GM12878 (cell line): ENCODE measurements around the gene PNMA6E. TPM values are rescaled to one million over a fixed set of nuclear protein-coding genes. Genes with fewer than 3 reads are reported as not detected.

ENCODE experiments used
- ATAC-seq: fragments of 200-7000 bp; cut with Tn5 transposase; 3 replicates; pipeline ENCODE4 v1.9.1; 2020; ENCODE audit warnings: mild to moderate bottlenecking, moderate library complexity
- BruUV-seq: library from RNA; stranded (reverse); fragments of 400-500 nt; replicated peaks from 2 replicates; lab custom pipeline; 2021; lab: Mats Ljungman, UMichigan
- CTCF ChIA-PET: fragments of 300-600 bp; sonication (Branson Sonifier 250); formaldehyde crosslinking; extraction: SDS; loops from one replicate; lab custom pipeline; 2021; ENCODE audit warnings: inconsistent platforms; lab: Yijun Ruan, JAX
- POLR2A ChIA-PET: fragments of 350-600 bp; formaldehyde crosslinking; extraction: SDS; loops from one replicate; lab custom pipeline; 2021; ENCODE audit warnings: inconsistent platforms; lab: Charles Lee
- RAD21 ChIA-PET: fragments of 300-600 bp; sonication (Branson Sonifier 250); formaldehyde crosslinking; loops from one replicate; lab custom pipeline; 2023; ENCODE audit warnings: antibody characterized with exemption; ENCODE audit not compliant: unreplicated experiment; lab: Charles Lee
- SMC1A ChIA-PET: fragments of 300-600 bp; sonication (Branson Sonifier 250); formaldehyde crosslinking; loops from one replicate; lab custom pipeline; 2023; ENCODE audit not compliant: unreplicated experiment, uncharacterized antibody; lab: Charles Lee
- DNase-seq: peaks from one replicate; pipeline ENCODE4 v3.0.0-alpha.2; 2011; ENCODE audit warnings: low read depth, low spot score
- FAIRE-seq: peaks from 3 replicates; lab custom pipeline; 2011; peaks lifted over from hg19 to GRCh38; lab: Jason Lieb, UNC
- H2AFZ ChIP-seq: 2 replicates; pipeline ENCODE4 v1.6.0; 2011; ENCODE audit warnings: low read depth, low read length, control low read depth; ENCODE audit not compliant: control insufficient read depth
- H3K27ac ChIP-seq: 2 replicates; pipeline ENCODE4 v1.5.1; 2011; ENCODE audit warnings: control low read depth; ENCODE audit not compliant: control insufficient read depth, insufficient read depth
- H3K27me3 ChIP-seq, 2 experiments: replicated peaks in 1 of 2; 2 replicates each; pipeline versions ENCODE4 v1.6.0 to v1.6.1; 2011; ENCODE audit warnings: low read length in 1 of 2; ENCODE audit not compliant: control insufficient read depth in 2 of 2, insufficient read depth in 2 of 2
- H3K36me3 ChIP-seq, 2 experiments: 2 replicates each; pipeline ENCODE4 v1.5.1; 2011; ENCODE audit warnings: low read length in 1 of 2; ENCODE audit not compliant: control insufficient read depth in 2 of 2, insufficient read depth in 2 of 2
- H3K4me1 ChIP-seq: 2 replicates; pipeline ENCODE4 v1.6.1; 2011; ENCODE audit warnings: mild to moderate bottlenecking, low read length, moderate library complexity, mixed read lengths; ENCODE audit not compliant: control insufficient read depth, insufficient read depth
- H3K4me2 ChIP-seq: 2 replicates; pipeline ENCODE4 v1.6.0; 2011; ENCODE audit warnings: control low read depth; ENCODE audit not compliant: control insufficient read depth, insufficient read depth
- H3K4me3 ChIP-seq: fragments of 200-600 bp; sonication (generic); 2 replicates; pipeline ENCODE4 v1.5.1; 2016
- H3K79me2 ChIP-seq: 2 replicates; pipeline ENCODE4 v1.6.0; 2011; ENCODE audit warnings: low read length; ENCODE audit not compliant: control insufficient read depth, insufficient read depth
- H3K9ac ChIP-seq: 2 replicates; pipeline ENCODE4 v1.8.0; 2011; ENCODE audit warnings: low read length, control low read depth, mixed read lengths; ENCODE audit not compliant: control insufficient read depth, insufficient read depth
- H3K9me3 ChIP-seq: replicated peaks from 3 replicates; pipeline ENCODE4 v1.5.1; 2011; ENCODE audit warnings: mild to moderate bottlenecking, low read length; ENCODE audit not compliant: control insufficient read depth, insufficient read depth
- H4K20me1 ChIP-seq: 2 replicates; pipeline ENCODE4 v1.6.0; 2011; ENCODE audit not compliant: control insufficient read depth, insufficient read depth
- E2F4 ChIP-seq: IDR thresholded peaks from 2 replicates; pipeline ENCODE4 v1.6.1; 2012; ENCODE audit warnings: low read depth, low read length, improper control_type of control experiment
- E4F1 ChIP-seq: fragments of 450-650 bp; IDR thresholded peaks from 2 replicates; pipeline ENCODE4 v1.6.1; 2018; ENCODE audit warnings: borderline replicate concordance, mild to moderate bottlenecking; ENCODE audit not compliant: partially characterized antibody
- EGR1 ChIP-seq, 2 experiments: IDR thresholded peaks; 1 replicate in 1 of 2; 2 replicates in 1 of 2; pipeline ENCODE4 v1.6.1; 2011 to 2012; ENCODE audit warnings: low read depth in 2 of 2, low read length in 2 of 2, borderline replicate concordance in 1 of 2, mild to moderate bottlenecking in 1 of 2, moderate library complexity in 1 of 2
- HCFC1 ChIP-seq: fragments of 150-350 bp; IDR thresholded peaks from 2 replicates; pipeline ENCODE4 v1.6.1; 2014; ENCODE audit warnings: low read length
- HDAC6 ChIP-seq: fragments of 200-600 bp; sonication (generic); IDR thresholded peaks from one replicate; pipeline ENCODE4 v1.8.0; 2017; ENCODE audit warnings: antibody characterized with exemption; ENCODE audit not compliant: unreplicated experiment
- IKZF2 ChIP-seq, 2 experiments: fragments of 450-650 bp; IDR thresholded peaks; 2 replicates each; pipeline ENCODE4 v1.6.1; 2017; ENCODE audit warnings: mild to moderate bottlenecking in 2 of 2, moderate library complexity in 2 of 2
- MYB ChIP-seq: fragments of 150-350 bp; IDR thresholded peaks from 2 replicates; pipeline ENCODE4 v1.6.1; 2014; ENCODE audit warnings: mild to moderate bottlenecking, low read depth, low read length, borderline replicate concordance
- NRF1 ChIP-seq: conservative IDR thresholded peaks from 2 replicates; pipeline ENCODE4 v1.6.1; 2011; ENCODE audit warnings: mild to moderate bottlenecking, low read depth, low read length, improper control_type of control experiment
- SIX5 ChIP-seq: IDR thresholded peaks from 2 replicates; pipeline ENCODE4 v1.6.1; 2011; ENCODE audit warnings: mild to moderate bottlenecking, low read depth, low read length, moderate library complexity; ENCODE audit not compliant: severe bottlenecking
- TAF1 ChIP-seq: IDR thresholded peaks from 2 replicates; pipeline ENCODE4 v1.6.1; 2011; ENCODE audit warnings: mild to moderate bottlenecking, low read depth, low read length, borderline replicate concordance
- TCF3 ChIP-seq: IDR thresholded peaks from 2 replicates; pipeline ENCODE4 v1.6.1; 2012; ENCODE audit warnings: low read depth, mild to moderate bottlenecking, low read length, borderline replicate concordance; ENCODE audit not compliant: insufficient read depth
- in situ Hi-C: fragments of 300-500 bp; cut with MboI; formaldehyde crosslinking; loops from 9 replicates; pipeline ENCODE4 v1.14.3; 2018; ENCODE audit warnings: mixed read lengths
- intact Hi-C: fragments of 100-400 bp; cut with micrococcal nuclease; formaldehyde crosslinking; loops from one replicate; pipeline ENCODE4 v1.14.2; 2022; ENCODE audit not compliant: unreplicated experiment
- polyA plus RNA-seq, 11 experiments: library from polyadenylated mRNA; depleted of rRNA in 4 of 11; unstranded in 6 of 11; stranded (reverse) in 5 of 11; fragments of >200 nt; fragmentation: Nextera tagmentation in 4 of 11; fragmentation: Illumina TruSeq in 1 of 11; extraction: Ambion mirVana in 4 of 11; extraction: Trizol in 1 of 11; gene quantifications; 1 replicate in 1 of 11; 2 replicates in 10 of 11; pipeline versions ENCODE4 v1.2.1 to v1.2.3, GENCODE V29; 2011 to 2016; ENCODE audit warnings: inconsistent platforms in 2 of 11, missing spikeins in 2 of 11, low read depth in 1 of 11
- total RNA-seq, 4 experiments: library from RNA; depleted of rRNA in 3 of 4; stranded (reverse); fragments of >200 nt in 3 of 4; fragmentation: Illumina TruSeq in 1 of 4; extraction: Trizol in 1 of 4; gene quantifications; 2 replicates each; pipeline versions ENCODE4 v1.2.1 to v1.2.3, GENCODE V29; 2013 to 2021

PNMA6E gene
- total and polyA plus RNA-seq, 10 of the 15 experiments (the other 5 are each of a cell fraction or from before 2014, with no cell fraction given): not detected

DNA sequence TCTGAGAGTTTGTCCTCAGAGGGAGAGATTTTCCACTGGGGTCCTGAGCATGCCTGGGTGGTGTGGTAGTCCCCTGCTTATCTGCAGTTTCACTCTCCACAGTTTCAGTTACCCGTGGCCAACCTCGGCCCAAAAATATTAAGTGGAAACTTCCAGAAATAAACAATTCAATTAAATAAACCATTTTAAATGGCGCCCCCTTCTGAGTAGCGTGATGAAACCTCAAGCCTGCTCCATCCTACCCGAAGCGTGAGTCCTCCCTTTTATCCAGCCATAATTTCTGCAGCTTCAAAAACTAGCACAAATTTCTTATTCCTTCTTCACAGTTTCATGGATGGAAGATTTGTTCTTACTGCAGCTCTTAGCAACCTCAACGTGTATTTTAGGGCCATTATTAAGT lies 26.7 kb downstream of the PNMA6E start (continued):
- no peak for TF ChIP-seq TCF3
- TF ChIP-seq E2F4: no peak
- TF ChIP-seq MYB: no peak

DNA sequence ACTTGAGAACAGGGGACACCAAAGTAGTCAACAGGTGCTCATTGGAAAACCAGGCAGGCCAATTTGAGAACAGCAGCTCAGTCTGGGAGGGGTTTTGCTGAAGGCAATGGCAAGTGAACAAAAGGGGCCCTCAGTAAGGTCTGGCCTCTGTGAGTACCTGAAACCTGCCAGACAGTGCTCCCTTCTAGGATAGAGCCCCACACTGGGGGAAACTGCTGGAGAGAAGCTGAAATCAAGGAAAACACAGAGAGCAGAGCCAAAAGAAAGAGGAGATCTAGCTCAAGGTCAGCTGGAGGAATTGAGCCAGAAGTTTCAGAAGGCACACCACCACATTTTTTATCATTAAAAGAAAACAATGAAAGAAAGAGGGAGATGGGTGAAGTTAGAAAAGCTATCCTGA lies 28.2 kb downstream of the PNMA6E start:
- no peaks in the 10 kb centered on the region for H4K20me1 ChIP-seq
- H3K4me3 ChIP-seq: no peak overlapping the region
- no peaks in the 10 kb centered on the region for H3K79me2 ChIP-seq
- no peaks in the 10 kb centered on the region for H3K9me3 ChIP-seq
- CTCF ChIA-PET: interaction anchor here (1.0 to 1.1 kb wide), 2 partner anchors 40 to 442 kb away, joined by 3 to 4 read pairs; no protein-coding TSS in a partner anchor
- BruUV-seq: no TSS peak
- no peak overlapping the region for H3K27ac ChIP-seq
- no peaks in the 10 kb centered on the region for H3K27me3 ChIP-seq
- TF ChIP-seq NRF1 (no peak), EGR1 (IDR thresholded peaks at IDR 0.05; ENCODE audit: borderline replicate concordance in 1 of 2, low read depth in 2 of 2, low read length in 2 of 2) (no peak), SIX5 (no peak), HCFC1 (no peak), TAF1 (no peak), IKZF2 (IDR thresholded peaks at IDR 0.05) (no peak), HDAC6 (no peak), E4F1 (no peak)
- TF ChIP-seq, all 136 proteins: peak for 0
- Histone ChIP-seq H3K4me1 (no peaks in the 10 kb centered on the region), H2AFZ (no peak overlapping the region), H3K36me3 (no peaks in the 10 kb centered on the region), H3K9ac (no peak overlapping the region), H3K4me2 (no peak overlapping the region)
- ATAC-seq (no peak), DNase-seq (no peak), FAIRE-seq (no peak)
- ChIA-PET SMC1A (no interaction called here), POLR2A (no interaction called here), RAD21 (no interaction called here)
- intact Hi-C loops: no loop called here
- in situ Hi-C loops: no loop called here
